ENCODE data around the gene SLC2A14.
"Not testable (repeated sequence)": the region's sequence is repeated elsewhere in the genome, so short reads cannot be mapped to it uniquely, and the experiment has no call there.

Gene SLC2A14

DNA sequence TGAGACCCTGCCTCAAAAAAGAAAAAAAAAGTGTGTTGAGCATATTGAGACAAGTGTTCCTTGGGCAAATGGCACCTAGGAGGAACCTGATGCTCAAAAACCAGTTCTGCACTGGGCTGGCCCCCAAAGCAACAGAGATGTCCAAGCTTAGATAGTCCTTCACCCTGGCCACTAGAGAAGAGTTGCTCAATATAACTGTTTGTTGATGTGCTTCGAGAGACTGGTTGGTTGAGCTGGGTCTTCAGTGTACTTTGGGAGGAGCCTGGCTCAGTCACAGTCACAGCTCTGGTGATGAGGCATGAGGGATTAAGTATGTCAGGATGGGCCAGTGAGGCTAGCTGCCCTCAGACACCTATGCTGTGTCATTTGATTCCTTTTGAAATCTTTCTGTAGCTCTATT is 38.0 kb downstream of the SLC2A14 start:
- DNase-seq (ENCODE audit: low spot score): no peak

DNA sequence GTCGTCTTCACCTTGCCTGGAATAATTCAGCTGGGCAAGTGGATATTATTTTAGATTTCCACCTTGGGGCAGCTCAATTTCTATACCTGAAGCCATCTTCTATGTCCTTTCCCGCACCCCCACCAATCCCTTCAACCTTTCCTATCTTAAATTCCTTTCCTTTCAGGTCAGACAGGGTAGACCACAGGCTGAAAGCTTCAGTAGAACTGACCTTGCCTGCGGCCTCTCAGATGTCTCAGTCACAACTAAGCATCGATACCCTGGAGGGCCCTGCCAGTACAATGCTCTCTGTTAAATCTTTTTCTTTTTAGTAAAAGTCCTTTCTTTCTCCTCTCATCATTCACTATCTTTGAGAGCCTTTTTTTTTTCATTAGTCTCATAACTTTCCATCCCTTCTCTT is 38.9 kb downstream of the SLC2A14 start:
- DNase-seq (ENCODE audit: low spot score): no peak

DNA sequence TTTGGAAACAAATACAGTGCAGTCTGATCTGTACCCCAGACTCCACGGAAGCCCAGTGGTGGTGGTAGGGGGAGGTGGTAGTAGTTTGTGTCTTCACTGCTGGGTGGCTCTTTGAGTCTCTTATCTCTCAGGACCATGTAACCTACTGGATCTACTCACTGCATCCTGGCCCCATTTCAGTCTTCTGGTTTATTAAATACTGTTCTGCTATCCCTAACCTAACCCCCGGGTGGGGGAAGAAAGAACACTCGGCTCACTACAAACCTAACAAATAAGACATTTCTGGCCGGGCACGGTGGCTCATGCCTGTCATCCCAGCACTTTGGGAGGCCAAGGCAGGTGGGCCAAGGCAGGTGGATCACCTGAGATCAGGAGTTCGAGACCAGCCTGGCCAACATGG is 39.5 kb downstream of the SLC2A14 start:
- not testable (repeated sequence) for DNase-seq (ENCODE audit: low spot score)

DNA sequence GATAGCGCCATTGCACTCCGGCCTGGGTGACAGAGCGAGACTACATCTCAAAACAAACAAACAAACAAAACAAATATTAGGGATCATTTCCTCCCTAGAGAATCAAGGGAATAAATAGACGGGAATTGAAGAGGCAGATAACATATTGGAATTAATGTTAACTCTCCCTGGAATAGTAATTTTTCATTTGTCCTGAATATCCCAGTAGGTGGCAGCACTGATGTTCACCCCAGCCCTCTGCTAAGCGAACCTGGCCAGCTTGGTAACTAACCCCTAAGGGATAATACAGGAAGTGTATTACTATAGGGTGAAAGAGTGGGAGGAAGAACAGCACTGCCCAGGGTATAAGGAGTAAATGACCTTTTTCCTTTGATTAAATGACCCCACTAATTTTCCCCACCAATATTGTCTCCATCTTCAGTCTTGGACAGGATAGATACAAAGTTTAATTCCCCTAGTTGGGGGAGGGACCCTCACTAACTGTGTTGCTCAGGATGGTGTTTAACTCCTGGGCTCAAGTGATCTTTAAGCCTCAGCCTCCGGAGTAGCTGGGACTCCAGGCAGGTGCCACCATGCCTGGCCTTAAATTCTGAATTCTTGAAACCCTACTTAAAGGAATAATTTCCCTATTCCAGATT is 40.5 kb downstream of the SLC2A14 start:
- DNase-seq (ENCODE audit: low spot score): no peak

DNA sequence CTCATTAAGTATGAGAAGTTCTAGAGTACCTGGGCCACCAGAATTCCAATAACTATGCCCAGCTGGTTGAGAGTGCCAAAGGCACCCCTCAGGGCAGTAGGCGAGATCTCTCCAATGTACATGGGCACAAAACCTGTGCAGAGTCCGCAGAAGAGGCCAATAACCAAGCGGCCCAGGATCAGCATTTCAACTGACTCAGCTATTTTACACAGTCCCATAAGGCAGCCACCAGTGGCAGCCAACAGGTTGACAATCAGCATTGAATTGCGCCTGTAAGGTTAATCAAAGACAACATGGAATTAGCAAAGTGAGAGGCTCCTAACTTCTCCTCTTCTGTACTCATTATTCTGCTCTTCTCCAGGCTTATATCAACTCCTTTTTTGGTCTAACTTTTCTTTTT is 43.0 kb downstream of the SLC2A14 start:
- DNase-seq (ENCODE audit: low spot score): not testable (repeated sequence)

DNA sequence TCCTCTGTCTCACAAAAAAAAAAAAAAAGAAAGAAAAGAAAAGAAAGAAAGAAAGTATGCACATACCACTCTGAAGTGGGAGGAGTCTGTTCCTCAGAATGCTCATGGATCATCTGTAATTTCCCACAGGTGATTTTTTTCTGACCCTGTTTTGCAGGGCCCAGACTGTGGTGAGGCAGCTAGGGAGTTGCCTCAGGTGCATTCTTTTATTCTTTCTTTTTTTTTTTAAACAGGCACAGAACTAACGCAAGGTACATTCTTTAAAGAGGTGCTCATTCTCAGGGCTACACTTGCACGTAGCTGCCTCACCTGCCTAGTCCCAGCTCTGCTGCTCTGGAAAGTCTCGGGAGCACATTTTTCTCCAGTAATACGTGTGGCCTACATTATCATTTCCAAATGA is 47.0 kb downstream of the SLC2A14 start:
- not testable (repeated sequence) for DNase-seq (ENCODE audit: low spot score)

DNA sequence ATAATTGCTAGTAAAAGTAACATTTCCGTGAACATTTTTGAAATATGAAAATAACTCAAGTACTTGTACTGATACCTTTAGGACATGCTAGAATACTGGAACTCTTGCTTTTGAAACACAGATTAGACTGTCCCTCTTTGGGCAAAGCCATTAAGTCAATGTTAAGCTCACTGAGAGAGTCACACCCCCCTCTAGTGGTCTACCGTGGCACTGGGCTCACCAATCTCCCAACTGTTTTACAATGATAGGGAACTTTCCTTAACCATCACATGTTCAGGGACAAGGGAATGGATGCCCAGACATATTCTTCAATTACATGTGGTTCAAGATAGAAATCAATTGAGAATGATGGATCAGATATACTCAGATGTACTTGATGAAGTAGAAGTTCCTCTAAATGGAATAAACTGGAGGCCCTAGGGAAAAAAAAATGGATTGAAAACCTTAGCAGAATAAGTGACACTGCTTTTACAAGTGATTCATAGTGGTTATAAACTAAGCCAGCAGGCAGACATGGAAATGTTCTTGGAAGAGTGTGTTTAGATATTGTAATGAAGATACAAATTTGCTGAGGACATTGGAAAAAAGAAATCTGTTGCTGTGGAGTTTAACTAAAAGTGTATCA is 65.7 kb downstream of the SLC2A14 start:
- DNase-seq (ENCODE audit: low spot score): peak; percentile 38

DNA sequence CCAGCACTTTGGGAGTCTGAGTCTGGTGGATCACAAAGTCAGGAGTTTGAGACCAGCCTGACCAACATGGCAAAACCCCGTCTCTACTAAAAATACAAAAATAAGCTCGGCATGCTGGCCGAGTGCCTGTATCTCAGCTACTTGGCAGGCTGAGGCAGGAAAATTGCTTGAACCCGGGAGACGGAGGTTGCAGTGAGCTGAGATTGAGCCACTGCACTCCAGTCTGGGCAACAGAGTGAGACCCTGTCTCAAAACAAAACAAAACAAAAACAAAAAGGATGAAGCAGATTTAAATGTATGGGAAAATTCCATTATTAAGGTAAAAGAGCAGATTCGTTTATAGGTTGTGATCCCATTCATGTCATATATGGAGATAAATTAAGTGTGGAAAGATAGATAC is 66.4 kb downstream of the SLC2A14 start:
- DNase-seq (ENCODE audit: low spot score): not testable (repeated sequence)

DNA sequence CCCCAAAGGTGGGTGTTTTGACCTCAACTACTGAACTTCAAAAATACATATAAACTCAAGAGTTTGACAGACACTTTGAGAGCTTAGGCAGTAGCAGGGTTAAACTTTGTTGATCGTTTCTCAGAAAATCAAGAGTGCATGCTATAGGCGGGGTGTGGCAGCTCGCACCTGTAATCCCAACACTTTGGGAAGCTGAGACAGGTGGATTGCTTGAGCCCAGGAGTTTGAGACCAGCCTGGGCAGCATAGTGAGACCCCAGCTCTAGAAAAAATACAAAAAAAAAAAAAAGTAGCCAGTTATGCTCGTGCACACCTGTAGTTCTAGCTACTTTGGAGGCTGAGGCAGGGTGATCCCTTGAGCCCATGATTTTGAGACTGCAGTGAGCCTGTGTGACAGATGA is 71.3 kb downstream of the SLC2A14 start:
- no peak for DNase-seq (ENCODE audit: low spot score)

DNA sequence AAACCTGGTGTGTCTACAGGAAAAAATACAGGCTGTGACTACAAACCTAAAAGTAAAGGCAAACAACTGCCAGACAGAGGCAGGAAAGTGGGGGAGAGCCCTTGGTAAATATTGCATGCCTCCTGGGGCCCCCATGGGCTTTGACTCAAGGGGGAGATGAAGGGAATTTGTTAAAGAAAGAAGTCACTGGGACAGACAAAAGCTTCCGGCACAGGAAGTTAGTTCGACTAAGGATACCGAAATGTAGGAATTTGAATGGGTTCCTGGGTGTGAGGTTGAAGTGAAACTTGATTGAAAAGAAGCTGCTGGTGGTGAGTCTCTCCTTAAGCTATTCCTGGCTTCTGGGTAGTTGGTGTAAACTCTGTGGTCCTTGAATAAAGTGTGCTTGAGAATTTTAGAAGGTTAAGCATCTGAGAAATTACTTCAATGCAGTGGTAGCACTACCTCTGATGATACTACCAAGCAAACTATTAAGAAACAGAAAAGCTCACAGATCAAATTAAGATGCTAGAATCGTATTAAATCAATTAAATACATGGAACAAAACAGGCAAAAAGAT is 73.9 kb downstream of the SLC2A14 start:
- DNase-seq (ENCODE audit: low spot score): not testable (repeated sequence)

DNA sequence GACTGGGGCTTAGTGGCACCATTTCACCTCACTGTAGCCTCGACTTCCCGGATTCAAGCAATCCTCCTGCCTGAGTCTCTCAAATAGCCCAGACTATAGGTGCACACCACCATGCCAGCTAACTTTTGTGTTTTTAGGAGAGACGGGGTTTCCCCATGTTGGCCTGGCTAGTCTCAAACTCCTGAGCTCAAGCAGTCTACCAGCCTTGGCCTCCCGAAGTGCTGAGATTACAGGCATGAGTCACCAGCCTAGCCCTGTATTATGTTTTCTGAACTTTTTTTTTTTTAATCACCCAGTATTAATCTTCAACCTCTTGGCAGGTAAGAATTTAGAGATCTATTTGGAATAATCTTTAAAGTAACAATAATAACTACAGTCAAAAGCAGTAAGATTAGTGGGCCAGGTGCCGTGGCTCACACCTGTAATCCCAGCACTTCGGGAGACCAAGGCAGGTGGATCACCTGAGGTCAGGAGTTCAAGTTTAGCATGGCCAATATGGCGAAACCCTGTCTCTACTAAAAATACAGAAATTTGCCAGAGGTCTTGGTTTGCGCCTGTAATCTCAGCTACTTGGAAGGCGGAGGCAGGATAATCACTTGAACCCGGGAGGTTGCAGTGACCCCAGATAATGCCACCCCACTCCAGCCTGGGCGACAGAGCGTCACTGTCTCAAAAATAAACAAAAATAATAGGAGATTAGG is 74.9 kb downstream of the SLC2A14 start:
- DNase-seq (ENCODE audit: low spot score): no peak

DNA sequence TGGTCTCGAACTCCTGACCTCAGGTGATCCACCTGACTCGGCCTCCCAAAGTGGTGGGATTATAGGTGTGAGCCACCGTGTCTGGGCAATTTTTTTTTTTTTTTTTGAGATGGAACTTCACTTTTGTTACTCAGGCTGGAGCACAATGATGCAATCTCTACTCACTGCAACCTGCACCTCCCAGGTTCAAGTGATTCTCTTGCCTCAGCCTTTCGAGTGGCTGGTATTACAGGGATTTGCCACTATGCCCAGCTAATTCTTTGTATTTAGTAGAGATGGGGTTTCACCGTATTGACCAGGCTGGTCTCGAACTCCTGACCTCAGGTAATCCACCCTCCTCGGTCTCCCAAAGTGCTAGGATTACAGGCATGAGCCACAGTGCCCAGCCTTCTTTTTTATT is 75.4 kb downstream of the SLC2A14 start:
- not testable (repeated sequence) for DNase-seq (ENCODE audit: low spot score)

DNA sequence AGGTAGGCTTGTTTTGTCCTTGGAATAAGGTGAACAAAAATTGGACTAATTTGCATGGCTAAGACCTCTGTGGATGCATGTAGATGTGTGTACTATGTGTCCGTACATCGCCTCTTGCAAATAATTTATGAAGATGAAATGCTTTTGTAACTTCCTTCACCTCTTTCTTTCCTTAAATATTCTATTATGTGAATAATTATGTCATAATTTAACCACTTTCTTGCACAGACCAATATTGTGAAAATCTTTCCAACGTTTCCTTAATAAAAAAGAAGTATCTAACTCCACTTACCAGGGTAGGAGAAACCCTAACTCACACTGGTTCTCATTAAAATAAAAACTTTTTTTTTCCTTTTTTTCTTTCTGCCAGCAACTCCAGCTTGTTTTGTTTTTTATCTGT is 79.5 kb downstream of the SLC2A14 start:
- no peak for DNase-seq (ENCODE audit: low spot score)

DNA sequence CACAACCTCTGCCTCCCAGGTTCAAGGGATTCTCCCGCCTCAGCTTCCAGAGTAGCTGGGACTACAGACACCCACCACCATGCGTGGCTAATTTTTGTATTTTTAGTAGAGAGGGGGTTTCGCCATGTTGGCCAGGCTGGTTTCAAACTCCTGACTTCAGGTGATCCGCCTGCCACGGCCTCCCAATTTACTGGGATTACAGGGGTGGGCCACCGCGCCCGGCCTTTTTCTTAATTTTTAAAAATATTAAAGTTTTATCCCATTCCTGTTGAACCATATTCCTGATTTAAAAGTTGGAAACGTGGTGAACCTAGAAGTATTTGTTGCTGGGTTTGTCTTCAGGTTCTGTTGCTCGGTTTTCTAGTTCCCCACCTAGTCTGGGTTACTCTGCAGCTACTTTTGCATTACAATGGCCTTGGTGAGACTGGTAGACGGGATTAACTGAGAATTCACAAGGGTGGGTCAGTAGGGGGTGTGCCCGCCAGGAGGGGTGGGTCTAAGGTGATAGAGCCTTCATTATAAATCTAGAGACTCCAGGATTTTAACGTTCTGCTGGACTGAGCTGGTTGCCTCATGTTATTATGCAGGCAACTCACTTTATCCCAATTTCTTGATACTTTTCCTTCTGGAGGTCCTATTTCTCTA is 83.7 kb downstream of the SLC2A14 start, which contains the start of gene NANOG:
NANOG (plus strand) TSS at position 519 of the 645 bp plus-strand sequence. CDS start 213 bp downstream, outside the sequence.
- DNase-seq (ENCODE audit: low spot score): not testable (repeated sequence)

DNA sequence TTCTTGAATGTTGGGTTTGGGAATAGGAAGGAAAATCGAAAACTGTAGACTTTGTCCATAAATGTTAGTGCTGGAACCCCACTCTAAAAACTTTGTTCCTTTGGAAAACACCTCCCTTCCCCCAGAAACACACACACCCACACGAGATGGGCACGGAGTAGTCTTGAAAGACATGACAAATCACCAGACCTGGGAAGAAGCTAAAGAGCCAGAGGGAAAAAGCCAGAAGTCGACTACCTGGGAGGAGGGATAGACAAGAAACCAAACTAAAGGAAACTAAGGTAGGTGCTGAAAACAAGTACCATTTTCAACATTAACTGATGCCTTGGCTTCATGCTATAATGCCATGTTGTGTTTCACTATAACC is 84.4 kb downstream of the SLC2A14 start:
- no peak for DNase-seq (ENCODE audit: low spot score)

DNA sequence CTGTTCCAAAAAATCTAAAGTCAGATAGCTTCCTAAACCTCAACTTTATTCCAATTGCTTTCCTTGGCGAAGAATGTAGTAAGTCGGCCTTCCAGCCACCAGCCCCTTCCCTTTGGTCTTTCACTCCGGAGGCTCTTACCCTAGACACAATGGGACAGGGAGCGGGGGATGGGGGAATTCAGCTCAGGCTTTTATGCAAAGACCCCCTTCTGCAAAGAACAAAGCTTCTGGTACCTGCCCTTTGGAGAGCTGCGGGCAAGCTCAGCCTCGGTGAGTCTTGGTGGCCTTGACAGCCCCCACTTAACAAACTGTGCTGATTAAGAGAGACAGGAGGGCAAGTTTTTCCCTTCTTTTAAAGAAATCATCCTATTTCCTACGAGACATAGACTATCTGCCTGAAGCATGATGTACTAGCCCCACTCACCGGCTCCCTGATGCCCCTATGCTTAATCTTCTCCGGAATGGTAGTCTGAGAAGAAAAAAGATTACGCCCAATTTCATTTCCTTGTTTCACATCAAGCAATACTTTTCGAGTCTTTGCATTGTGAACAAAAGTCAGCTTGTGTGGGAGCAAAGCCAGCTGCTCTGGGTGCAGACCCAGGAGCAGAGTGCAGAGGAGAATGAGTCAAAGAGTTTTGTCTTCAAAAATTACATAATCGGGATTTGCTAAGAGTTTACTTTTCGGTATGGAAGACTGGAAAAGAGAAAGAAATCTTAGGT is 85.0 kb downstream of the SLC2A14 start:
- DNase-seq (ENCODE audit: low spot score): no peak

DNA sequence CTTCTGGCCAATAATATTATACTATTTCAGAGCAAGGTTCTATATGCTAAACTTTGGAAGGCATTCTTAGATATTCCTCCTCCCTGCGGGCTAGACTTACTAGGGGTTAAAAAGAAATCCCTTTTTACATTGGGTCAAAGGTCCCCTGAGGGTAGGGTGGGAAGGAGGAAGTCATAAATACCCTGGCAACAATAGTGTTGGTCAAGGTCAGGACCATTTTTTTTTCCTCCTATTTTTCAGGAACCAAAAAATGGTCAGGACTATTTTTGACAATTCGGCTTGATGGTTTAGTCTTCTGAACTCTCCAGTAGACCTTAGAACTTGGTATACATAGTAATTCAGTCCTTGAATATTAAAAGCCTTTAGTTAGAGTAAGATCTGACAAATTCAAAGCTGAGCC is 88.0 kb downstream of the SLC2A14 start:
- DNase-seq (ENCODE audit: low spot score): no peak

DNA sequence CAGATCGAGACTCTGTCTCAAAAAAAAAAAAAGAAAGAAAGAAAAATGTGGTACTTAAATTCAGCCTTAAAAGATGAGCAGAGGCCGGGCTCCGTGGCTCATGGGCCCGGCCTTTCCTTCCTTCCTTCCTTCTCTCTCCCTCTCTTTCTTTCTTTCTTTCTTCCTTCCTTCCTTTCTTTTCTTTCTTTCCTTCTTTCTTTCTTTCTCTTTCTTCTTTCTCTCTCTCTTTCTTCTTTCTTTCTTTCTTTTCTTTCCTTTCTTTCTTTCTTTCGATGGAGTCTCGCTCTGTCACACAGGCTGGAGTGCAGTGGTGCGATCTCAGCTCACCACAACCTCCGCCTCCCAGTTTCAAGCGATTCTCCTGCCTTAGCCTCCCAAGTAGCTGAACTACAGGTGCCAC is 89.3 kb downstream of the SLC2A14 start:
- DNase-seq (ENCODE audit: low spot score): not testable (repeated sequence)

DNA sequence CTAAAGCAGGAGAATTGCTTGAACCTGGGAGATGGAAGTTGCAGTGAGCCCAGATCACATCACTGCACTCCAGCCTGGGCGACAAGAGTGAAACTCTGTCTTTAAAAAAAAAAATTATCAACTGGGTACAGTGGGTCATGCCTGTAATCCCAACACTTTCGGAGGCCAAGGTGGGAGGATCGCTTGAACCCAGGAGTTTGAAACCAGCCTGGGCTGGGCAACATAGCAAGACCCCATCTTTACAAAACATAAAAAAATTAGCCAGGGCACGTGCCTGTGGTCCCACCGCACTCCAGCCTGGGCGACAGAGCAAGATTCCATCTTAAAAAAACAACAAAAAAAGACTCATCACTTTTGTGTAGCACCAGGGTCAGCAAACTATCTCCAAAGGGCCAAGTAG is 90.7 kb downstream of the SLC2A14 start:
- no peak for DNase-seq (ENCODE audit: low spot score)

DNA sequence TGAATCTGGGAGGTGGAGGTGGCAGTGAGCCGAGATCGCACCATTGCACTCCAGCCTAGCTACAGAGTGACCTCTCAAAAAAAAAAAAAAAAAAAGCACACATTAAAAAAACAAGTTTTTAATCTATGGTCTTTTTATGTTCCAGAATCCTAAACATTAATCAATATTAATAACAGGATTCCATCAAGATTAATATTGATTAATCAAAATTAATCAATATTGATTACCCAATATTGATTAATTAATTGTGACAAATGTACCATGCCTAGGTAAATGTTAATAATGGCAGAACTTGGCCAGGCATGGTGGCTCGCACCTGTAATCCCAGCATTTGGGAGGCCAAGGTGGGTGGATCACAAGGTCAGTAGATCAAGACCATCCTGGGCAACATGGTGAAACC is 91.4 kb downstream of the SLC2A14 start:
- DNase-seq (ENCODE audit: low spot score): no peak

DNA sequence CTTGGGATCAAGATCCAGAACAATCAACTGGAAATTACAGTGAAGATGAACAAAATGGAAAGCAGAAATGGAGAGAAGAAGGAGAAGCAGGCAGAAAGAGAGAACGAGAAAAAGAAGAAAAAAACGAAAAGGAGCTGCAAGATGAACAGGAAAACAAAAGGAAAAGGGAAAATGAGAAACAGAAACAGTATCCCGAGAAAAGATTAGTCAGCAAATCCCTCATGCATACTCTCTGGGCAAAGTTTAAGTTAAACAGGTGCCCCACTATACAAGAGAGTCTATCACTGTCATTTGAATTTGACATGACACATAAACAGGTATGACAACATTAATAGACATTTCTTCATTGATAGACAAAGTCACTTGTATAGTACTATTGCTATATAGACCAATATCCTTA is 102.7 kb downstream of the SLC2A14 start:
- DNase-seq (ENCODE audit: low spot score): no peak

All from SK-N-DZ (cell line).